ENCODE results near the gene RTP1.

Gene RTP1

GRCh38 chr3:187243933-187244524, 46.7 kb downstream of the RTP1 start:
- DNase-seq = no peak

GRCh38 chr3:187247398-187247797, 50.1 kb downstream of the RTP1 start:
- DNase-seq = no peak
